Middle frontal gyrus (tissue), 1 donor: Measurements from ENCODE around the gene BAZ1A.
"Not testable (repeated sequence)": the region's sequence is repeated elsewhere in the genome, so short reads cannot be mapped to it uniquely, and the experiment has no call there.

Source experiments
- DNase-seq: peaks from one replicate; pipeline ENCODE4 v3.0.0-alpha.2; 2015; ENCODE audit warnings: low spot score; ENCODE audit errors: extremely low spot score

BAZ1A gene

GRCh38 chr14:34858765-34859164 is 16.4 kb downstream of the BAZ1A start:
- DNase-seq, result no peak

DNA sequence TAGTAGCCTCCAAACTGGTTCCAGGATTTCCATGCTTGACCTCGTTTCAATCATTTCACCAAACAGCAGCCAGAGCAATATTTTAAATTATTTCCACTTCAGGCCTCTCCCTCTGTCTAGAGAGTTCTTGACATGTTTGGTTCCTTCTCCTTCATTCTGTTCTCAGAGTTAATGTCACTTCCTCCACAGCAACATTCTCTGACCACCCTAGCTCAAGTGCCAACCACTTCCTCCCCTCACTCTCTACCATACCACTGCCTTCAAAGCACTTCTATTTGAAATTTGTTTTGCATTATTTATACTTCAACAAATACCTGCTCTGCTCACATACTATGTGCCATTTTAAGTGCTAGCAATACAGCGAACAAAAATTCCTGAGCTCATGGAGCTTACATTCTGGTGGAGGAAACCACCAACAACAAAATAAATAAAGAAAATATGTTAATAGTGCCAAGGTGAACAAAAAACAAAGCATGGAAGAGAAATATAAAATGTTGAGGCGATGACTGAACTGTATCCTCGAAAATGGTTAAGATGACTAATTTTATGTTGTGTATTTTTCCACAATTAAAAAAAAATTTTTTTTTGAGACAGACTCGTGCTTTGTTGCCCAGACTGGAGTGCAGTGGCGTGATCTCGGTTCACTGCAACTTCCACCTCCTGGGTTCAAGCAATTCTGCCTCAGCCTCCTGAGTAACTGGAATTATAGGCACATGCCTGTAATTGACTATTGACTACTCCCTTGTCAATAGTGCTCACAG is 17.3 kb downstream of the BAZ1A start:
- DNase-seq, result no peak

DNA sequence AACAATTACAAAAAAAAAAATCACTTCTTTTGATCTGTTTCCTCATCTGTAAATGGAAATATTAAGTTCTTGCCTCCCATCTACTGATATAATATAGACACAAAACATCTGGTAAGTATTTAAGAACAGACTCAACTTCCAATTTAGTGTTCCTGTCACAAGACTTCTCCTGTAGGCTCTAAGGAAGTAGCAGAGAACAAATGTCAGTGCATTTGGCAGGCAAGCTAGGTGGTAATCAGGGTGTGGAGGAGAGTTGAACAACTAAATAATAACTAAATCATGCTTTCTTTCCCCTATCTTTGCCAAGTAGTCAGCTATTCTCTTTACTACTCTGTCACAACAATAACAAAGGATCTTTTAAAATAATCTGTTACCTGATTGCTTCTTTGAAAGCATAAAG is 22.1 kb downstream of the BAZ1A start:
- DNase-seq, result no peak

GRCh38 chr14:34851395-34851794 is 23.8 kb downstream of the BAZ1A start:
- DNase-seq, result no peak

DNA sequence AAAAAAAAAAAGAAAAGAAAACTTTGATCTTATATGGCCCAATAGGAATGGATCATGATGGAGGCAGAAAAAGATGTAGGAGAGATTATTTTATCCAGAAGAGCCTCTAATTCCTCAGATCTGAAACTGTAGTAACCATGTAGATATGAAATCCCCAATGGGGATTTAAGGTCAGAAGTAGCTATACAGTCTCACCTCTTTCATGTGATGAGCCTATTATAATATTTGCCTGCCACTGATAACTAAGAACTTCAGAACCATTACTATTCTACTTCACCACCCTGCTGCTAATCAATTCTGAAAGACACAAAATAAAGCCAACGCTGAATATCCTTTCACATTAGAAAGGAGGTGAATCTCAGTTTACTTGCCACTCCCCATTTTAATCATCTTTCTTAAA is 29.3 kb downstream of the BAZ1A start:
- DNase-seq, result no peak

DNA sequence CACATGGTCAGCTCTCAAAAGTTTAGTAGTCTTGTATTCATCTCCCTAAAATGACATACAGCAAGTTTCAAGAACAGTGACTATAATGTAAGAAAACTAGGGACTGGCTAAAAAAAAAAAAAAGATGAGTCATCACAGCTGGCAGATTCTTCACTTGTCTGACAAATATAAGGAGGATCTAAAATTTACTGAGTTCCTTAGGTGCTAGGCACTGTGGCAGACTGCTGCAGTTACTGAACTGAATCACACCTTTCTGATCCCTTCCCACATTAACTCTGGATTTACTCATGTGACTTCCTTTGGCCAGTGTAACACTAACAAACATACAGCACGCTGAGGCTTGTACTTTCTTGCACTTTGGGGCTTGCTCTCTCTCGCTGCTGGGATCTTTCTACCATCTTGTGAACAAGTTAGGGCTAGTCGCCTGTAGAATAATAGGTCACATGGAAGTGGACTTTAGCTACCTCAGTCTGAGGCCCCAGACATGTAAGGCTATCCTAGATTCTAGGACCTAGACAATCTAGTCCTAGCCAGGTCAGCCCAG is 32.1 kb downstream of the BAZ1A start:
- DNase-seq, result no peak

DNA sequence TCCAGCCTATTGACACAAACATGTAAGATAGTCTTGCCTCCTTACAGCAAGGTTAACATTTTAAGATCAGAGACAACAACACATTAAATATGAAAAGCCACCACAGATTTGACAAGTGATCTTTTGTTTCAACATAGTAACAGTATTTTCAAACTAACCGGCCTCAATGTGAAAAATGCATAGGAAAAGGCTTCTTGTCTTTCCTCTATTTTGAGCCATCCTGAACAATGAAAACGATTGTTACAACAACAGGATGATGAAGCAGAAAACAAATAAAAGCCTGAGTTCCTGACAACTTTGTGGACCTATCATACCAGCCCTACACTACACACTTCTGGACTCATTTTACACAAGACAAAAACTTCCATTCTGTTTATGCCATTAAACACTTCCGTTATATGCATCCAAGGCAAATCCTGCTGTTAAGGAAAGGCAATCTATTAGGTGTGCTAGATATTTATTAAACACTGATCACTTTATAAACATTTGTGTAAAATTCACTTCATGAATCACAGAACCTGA is 37.3 kb downstream of the BAZ1A start:
- no peak for DNase-seq

GRCh38 chr14:34835312-34835711 is 39.8 kb downstream of the BAZ1A start:
- DNase-seq, result no peak

DNA sequence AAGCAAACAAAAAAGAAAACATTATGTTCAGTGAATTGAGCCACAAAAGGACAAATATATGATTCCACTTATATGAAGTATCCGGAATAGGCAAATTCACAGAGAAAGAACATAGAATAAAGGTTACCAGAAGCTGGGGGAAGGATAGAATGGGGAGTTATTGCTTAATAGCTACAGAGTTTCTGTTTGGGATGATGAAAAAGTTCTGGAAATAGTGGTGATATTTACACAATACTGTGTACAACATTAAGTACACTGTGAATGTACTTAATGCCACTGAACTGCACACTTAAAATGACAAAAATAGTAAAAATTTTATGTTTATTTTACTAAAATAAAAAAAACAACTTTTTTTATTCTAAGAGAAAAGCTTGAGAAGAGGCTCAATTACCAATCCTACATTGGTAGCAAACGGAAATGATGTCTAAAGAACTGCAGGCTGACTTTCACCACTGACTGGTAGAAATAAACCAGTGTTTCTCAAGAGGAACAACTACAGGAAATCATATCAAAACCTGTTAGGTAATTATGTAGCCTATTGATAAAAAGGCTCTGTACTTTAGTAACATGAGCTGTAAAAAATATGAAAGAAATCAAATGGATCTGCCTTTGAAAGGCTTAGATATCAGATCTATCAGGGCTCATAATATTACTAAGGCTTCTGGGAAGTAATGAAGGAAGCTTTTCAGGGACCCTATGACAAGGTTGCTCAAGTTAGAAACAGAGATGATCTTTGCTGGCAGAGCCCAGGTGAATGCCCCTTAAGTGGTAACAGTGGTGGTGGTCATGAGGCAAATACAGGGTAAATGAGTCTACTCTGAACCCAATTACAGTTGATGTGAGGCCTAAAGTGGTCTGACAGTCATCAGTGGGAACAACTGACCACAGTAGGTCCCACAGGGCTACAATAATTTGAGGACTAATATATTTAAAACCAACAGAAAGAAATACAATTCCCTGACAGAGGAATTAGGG is 41.3 kb downstream of the BAZ1A start:
- DNase-seq, result no peak

- no peak for DNase-seq
Observed at GRCh38 chr14:34826661-34827060, 48.5 kb downstream of the BAZ1A start.

DNA sequence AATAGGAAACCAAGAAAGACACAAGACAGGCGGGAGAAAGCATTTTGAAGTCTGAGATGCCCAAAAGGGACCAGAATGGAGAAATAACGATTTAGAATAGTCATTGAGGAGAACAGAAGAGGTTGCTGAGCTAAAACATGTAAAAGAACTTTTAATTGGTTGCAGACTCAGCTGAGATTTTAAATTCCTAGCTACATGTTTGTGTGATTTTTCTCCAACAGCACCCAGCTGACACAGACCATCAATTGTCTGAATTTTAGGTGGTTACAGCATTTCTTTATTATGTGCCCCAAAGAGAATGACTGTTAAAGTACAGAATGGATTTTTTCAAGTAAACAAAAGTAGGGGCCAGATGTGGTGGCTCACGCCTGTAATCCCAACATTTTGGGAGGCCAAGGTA is 50.3 kb downstream of the BAZ1A start:
- DNase-seq, result no peak

- DNase-seq, result no peak
Observed at GRCh38 chr14:34824256-34824655, 50.9 kb downstream of the BAZ1A start.

DNA sequence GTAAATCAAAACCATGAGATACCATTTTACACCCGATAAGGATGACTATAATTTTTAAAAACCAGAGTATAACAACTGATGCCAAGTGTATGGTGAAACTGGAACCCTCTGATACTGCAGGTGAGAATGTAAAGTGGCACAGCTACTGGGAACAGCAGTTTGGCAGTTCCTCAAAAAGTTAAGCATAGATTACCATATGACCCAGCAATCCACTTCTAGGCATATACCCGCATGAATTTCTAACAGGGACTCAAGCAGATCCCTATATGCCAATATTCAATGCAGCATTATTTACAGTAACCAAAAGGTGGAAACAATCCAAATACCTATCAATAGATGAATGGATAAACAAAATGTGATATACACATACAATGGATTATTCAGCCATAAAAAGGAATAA is 57.4 kb downstream of the BAZ1A start:
- DNase-seq, result no peak

DNA sequence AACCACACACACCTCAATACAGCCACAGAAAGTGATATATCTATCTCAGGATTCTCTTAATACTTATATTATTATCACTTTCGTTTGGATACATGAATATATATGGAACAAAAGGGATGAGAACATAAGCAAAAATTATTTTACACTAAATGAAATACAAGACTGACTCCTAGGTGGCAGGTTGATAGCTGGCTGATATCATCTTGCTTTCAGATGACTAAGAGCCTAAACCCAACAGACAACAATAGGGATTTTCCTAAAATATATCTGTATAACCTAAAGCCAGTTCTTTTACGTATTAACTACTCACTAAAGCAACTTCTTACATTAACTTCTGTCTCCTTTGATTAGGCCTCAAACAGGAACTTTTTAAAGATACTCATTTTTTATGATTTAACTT is 65.1 kb downstream of the BAZ1A start:
- no peak for DNase-seq

GRCh38 chr14:34806257-34806656 is 68.9 kb downstream of the BAZ1A start:
- DNase-seq, result no peak

DNA sequence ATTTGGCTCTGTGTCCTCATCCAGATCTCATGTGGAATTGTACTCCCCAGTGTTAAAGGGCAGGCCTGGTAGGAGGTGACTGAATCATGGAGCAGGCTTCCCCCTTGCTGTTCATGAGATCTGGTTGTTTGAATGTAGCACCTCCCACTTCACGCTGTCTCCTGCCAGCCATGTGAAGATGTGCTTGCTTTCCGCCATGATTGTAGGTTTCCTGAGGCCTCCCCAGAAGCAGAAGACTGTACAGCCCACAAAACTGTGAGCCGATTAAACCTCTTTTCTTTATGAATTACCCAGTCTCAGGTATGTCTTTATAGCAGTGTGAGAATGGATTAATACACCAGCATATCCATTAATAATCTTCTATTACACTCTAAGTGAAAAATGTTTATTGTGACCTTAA is 70.2 kb downstream of the BAZ1A start:
- DNase-seq, result no peak

DNA sequence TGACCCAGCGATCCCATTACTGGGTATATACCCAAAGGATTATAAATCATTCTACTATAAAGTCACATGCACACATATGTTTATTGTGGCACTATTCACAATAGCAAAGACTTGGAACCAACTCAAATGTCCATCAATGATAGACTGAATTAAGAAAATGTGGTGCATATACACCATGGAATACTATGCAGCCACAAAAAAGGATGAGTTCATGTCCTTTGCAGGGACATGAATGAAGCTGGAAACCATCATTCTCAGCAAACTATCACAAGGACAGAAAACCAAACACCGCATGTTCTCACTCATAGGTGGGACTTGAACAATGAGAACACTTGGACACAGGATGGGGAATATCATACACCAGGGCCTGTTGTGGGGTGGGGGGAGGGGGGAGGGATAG is 76.3 kb downstream of the BAZ1A start:
- not testable (repeated sequence) for DNase-seq

- no peak for DNase-seq
Observed at GRCh38 chr14:34797747-34798583, 77.2 kb downstream of the BAZ1A start.

DNA sequence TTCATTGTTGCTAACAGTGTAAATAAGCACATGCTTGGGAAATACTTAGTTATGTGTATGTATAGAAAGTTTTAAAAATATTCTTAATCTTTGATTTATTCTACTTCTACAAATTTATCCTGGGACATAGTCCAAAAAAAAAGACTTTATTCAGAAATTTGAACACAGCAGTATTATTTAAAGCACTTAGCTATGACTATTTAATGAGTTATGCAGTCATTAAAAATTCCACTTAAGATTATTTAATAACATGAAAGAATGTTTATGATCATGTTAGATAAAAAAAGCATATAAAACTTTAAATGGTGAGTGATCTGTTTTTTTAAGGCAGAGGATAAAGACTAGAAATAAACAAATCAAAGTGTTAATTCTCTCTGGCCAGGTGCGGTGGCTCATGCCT is 78.3 kb downstream of the BAZ1A start:
- no peak for DNase-seq

- DNase-seq, result no peak
Observed at GRCh38 chr14:34794941-34795340, 80.2 kb downstream of the BAZ1A start.

DNA sequence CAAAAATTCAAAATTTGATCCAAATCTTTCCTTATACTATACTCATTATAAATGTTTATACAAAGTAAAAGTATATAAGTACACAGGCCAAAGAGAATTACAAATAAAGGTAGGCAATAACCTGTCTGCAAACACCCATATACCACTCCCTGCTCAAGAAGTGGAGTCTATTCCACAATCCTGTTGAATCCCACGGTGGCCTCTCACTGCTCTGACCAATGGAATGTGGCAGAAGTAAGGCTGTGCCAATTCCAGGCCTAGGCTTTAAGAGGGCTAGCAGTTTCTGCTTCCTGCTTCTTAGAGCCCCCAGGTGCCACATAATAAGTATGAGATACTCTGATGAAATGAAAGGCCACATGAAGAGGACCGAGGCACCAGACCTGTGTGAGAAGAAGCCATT is 80.9 kb downstream of the BAZ1A start:
- DNase-seq, result no peak
